Left lung (tissue), 10 donors: ENCODE measurements around the gene GPATCH11. TPM values are rescaled to one million over a fixed set of nuclear protein-coding genes. Genes with fewer than 3 reads are reported as not detected.

ENCODE experiments used
- ATAC-seq: fragments of 200-7000 bp; cut with Tn5 transposase; one replicate; pipeline ENCODE4 v1.9.1; 2020; ENCODE audit warnings: moderate library complexity
- DNase-seq, 4 donors: peaks; one replicate each; pipeline ENCODE4 v3.0.0-alpha.2; 2013 to 2020
- H3K27ac ChIP-seq, 2 donors: fragments of 200-600 bp; sonication (generic) in 1 of 2; one replicate each; pipeline versions ENCODE4 v1.5.0 to v1.8.0; 2020 to 2021
- H3K27me3 ChIP-seq, 2 donors: fragments of 200-600 bp; sonication (generic) in 1 of 2; one replicate each; pipeline versions ENCODE4 v1.5.0 to v1.8.0; 2020 to 2021
- H3K36me3 ChIP-seq, 2 donors: fragments of 200-600 bp; sonication (generic) in 1 of 2; one replicate each; pipeline versions ENCODE4 v1.5.0 to v1.8.0; 2020 to 2021
- H3K4me1 ChIP-seq, 2 donors: fragments of 200-600 bp; one replicate each; pipeline ENCODE4 v1.8.0; 2021
- H3K4me3 ChIP-seq, 2 donors: fragments of 200-600 bp; sonication (generic) in 1 of 2; one replicate each; pipeline versions ENCODE4 v1.5.0 to v1.8.0; 2020 to 2021; ENCODE audit warnings: mild to moderate bottlenecking in 1 of 2
- H3K9me3 ChIP-seq, 2 donors: fragments of 200-600 bp; sonication (generic) in 1 of 2; one replicate each; pipeline versions ENCODE4 v1.5.0 to v1.8.0; 2020 to 2021
- intact Hi-C, 2 donors: fragments of 100-400 bp; cut with DNase I; formaldehyde crosslinking; loops; one replicate each; pipeline versions ENCODE4 v1.11.2 to v1.14.2; 2022
- polyA plus RNA-seq, 6 donors: library from polyadenylated mRNA; unstranded; fragments of 120-200 nt; gene quantifications; one replicate each; pipeline ENCODE4 v1.2.1, GENCODE V29; 2013; ENCODE audit not compliant: insufficient read length in 6 of 6
- total RNA-seq, 2 donors: library from RNA; stranded (reverse); fragmentation: NEBNext Ultra II Directional; extraction: Animal tissue kit (Norgen Biotek cat#: 25700); gene quantifications; one replicate each; pipeline ENCODE4 v1.2.1, GENCODE V29; 2021
- TF ChIP-seq, protein P1 (sequence below), 2 donors: fragments of 200-600 bp; sonication (generic) in 1 of 2; IDR thresholded peaks; one replicate each; pipeline versions ENCODE4 v1.5.0 to v1.8.0; 2021; ENCODE audit warnings: antibody characterized with exemption in 2 of 2
- donor health status: DM: no; HTN: yes; CAD: no.
- donor health status: DM: no; HTN: no; CAD: no.

The GPATCH11 gene
- total and polyA plus RNA-seq, 8 donors = 7.8 to 13.0 (median 11.2) TPM

GRCh38 chr2:37102588-37102987 is 18.3 kb downstream of the GPATCH11 start:
- TF ChIP-seq, protein P1, sequence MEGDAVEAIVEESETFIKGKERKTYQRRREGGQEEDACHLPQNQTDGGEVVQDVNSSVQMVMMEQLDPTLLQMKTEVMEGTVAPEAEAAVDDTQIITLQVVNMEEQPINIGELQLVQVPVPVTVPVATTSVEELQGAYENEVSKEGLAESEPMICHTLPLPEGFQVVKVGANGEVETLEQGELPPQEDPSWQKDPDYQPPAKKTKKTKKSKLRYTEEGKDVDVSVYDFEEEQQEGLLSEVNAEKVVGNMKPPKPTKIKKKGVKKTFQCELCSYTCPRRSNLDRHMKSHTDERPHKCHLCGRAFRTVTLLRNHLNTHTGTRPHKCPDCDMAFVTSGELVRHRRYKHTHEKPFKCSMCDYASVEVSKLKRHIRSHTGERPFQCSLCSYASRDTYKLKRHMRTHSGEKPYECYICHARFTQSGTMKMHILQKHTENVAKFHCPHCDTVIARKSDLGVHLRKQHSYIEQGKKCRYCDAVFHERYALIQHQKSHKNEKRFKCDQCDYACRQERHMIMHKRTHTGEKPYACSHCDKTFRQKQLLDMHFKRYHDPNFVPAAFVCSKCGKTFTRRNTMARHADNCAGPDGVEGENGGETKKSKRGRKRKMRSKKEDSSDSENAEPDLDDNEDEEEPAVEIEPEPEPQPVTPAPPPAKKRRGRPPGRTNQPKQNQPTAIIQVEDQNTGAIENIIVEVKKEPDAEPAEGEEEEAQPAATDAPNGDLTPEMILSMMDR (IDR thresholded peaks at IDR 0.05) = no peak
- no peaks in the 10 kb centered on the region for H3K9me3 ChIP-seq
- no peak overlapping the region for H3K4me3 ChIP-seq
- no peak for DNase-seq
- H3K27me3 ChIP-seq = no peaks in the 10 kb centered on the region
- no peaks in the 10 kb centered on the region for H3K4me1 ChIP-seq
- peaks cover 0 to 94% of the 10 kb centered on the region in 2 donors for H3K36me3 ChIP-seq
- ATAC-seq = no peak
- intact Hi-C loops = no loop called here
- no peak overlapping the region for H3K27ac ChIP-seq

GRCh38 chr2:37104178-37104577 is 19.9 kb downstream of the GPATCH11 start:
- no peak overlapping the region for H3K27ac ChIP-seq
- H3K4me1 ChIP-seq = no peaks in the 10 kb centered on the region
- intact Hi-C loops = no loop called here
- no peaks in the 10 kb centered on the region for H3K9me3 ChIP-seq
- ATAC-seq (no peak), DNase-seq (no peak)
- H3K4me3 ChIP-seq = no peak overlapping the region
- TF ChIP-seq, protein P1 (IDR thresholded peaks at IDR 0.05) = no peak
- H3K27me3 ChIP-seq = no peaks in the 10 kb centered on the region
- peaks cover 0 to 97% of the 10 kb centered on the region in 2 donors for H3K36me3 ChIP-seq

GRCh38 chr2:37105150-37105549 is 20.8 kb downstream of the GPATCH11 start:
- intact Hi-C loops = no loop called here
- H3K36me3 ChIP-seq = peaks cover 0 to 99% of the 10 kb centered on the region in 2 donors
- DNase-seq (no peak), ATAC-seq (no peak)
- no peaks in the 10 kb centered on the region for H3K27me3 ChIP-seq
- H3K27ac ChIP-seq = no peak overlapping the region
- H3K4me1 ChIP-seq = no peaks in the 10 kb centered on the region
- TF ChIP-seq, protein P1 (IDR thresholded peaks at IDR 0.05) = no peak
- H3K9me3 ChIP-seq = no peaks in the 10 kb centered on the region
- no peak overlapping the region for H3K4me3 ChIP-seq

GRCh38 chr2:37109523-37109922 is 25.2 kb downstream of the GPATCH11 start:
- Histone ChIP-seq H3K4me1 (no peaks in the 10 kb centered on the region), H3K4me3 (no peak overlapping the region), H3K27me3 (no peaks in the 10 kb centered on the region), H3K27ac (no peak overlapping the region), H3K36me3 (peaks cover 0 to 99% of the 10 kb centered on the region in 2 donors), H3K9me3 (no peaks in the 10 kb centered on the region)
- DNase-seq (no peak), ATAC-seq (no peak)
- intact Hi-C loops = no loop called here
- TF ChIP-seq, protein P1 (IDR thresholded peaks at IDR 0.05) = no peak

- Histone ChIP-seq H3K9me3 (no peaks in the 10 kb centered on the region), H3K27ac (no peak overlapping the region), H3K36me3 (peaks cover 0 to 99% of the 10 kb centered on the region in 2 donors), H3K4me1 (no peaks in the 10 kb centered on the region), H3K4me3 (no peak overlapping the region), H3K27me3 (no peaks in the 10 kb centered on the region)
- DNase-seq (no peak), ATAC-seq (no peak)
- TF ChIP-seq, protein P1 (IDR thresholded peaks at IDR 0.05) = no peak
- intact Hi-C loops = no loop called here
Observed at GRCh38 chr2:37110306-37111212, 26.2 kb downstream of the GPATCH11 start.
